Measurements from ENCODE around the gene STXBP5. TPM values are rescaled to one million over a fixed set of nuclear protein-coding genes. Genes with fewer than 3 reads are reported as not detected.

STXBP5 gene
- polyA plus RNA-seq, 2 of the 4 experiments (the other 2 are of a cell fraction), result 10.8 to 17.8 TPM

DNA sequence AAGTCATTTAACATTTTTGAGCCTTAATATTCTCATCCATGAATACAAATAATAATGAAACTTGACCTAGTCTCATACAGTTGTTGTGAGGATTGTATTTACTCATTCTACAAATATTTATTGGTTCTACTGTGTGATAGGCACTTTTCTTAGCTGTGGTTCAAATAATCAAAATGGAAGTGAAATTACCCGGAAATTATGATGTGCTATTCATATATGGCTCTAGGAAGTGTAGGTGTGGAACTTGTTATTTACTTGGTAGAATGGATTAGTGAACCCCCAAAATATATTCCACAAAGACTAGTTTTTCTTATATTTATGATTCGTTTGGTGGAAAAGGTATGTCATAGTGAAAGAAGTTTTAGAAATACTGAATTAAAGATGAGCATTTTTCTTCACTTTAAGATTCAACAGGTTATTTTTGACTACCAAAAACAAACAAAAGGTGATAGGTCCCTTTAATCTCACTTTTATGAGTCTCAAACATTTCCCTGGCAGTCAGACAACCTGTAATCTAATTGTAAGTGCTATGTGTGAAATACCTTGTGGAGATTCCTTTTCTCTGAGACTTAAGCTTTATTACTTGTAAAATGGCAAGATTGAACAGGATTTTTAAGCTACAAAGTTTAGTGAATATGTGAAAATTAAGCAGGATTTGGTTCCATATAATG is 77.8 kb downstream of the STXBP5 start:
- H3K9me3 ChIP-seq, result no peaks in the 10 kb centered on the region
- TF ChIP-seq HDAC2 (IDR thresholded peaks at IDR 0.05) (no peak), CHD4 (IDR thresholded peaks at IDR 0.05; ENCODE audit: borderline replicate concordance) (no peak), MAFK (IDR thresholded peaks at IDR 0.05; ENCODE audit: partially characterized antibody) (no peak), JUNB (IDR thresholded peaks at IDR 0.05) (no peak), MYC (IDR thresholded peaks at IDR 0.05; ENCODE audit: borderline replicate concordance, low read length) (no peak), REST (IDR thresholded peaks at IDR 0.05) (no peak), BHLHE40 (IDR thresholded peaks at IDR 0.05; ENCODE audit: low read depth, low read length) (no peak), BCL3 (IDR thresholded peaks at IDR 0.05) (no peak), ELK1 (IDR thresholded peaks at IDR 0.05; ENCODE audit: low read depth, low read length) (no peak), CBX8 (IDR thresholded peaks at IDR 0.05) (no peak)
- TF ChIP-seq, protein P1, sequence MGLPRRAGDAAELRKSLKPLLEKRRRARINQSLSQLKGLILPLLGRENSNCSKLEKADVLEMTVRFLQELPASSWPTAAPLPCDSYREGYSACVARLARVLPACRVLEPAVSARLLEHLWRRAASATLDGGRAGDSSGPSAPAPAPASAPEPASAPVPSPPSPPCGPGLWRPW (IDR thresholded peaks at IDR 0.05), result no peak
- H3K4me1 ChIP-seq, result peaks cover 11% of the 10 kb centered on the region; the same call in 1 of the 3 replicates
- no peak for FAIRE-seq
- no peak for ATAC-seq
- no peak overlapping the region for H3K4me2 ChIP-seq
- no peak overlapping the region for H3K4me3 ChIP-seq
- ChIA-PET CTCF (interaction anchor here (0.9 kb wide), 1 partner anchor 380 kb away, joined by 3 read pairs; no protein-coding TSS in a partner anchor), POLR2A (no interaction called here)
- DNase-seq (ENCODE audit: low read depth in 1 of 2, low spot score in 1 of 2), result no peak
- no peak overlapping the region for H3K27ac ChIP-seq
- WGBS (ENCODE audit: missing lambda C conversion rate), result 89% methylated on average over 2 of the region's 2 CpGs

- Histone ChIP-seq H3K4me2 (no peak overlapping the region), H3K4me3 (no peak overlapping the region), H3K4me1 (peaks cover 14% of the 10 kb centered on the region), H3K9me3 (no peaks in the 10 kb centered on the region), H3K27ac (no peak overlapping the region)
- 89% methylated on average over 4 of the region's 4 CpGs for WGBS (ENCODE audit: missing lambda C conversion rate)
- no peak for DNase-seq (ENCODE audit: low read depth in 1 of 2, low spot score in 1 of 2)
- no peak for ATAC-seq
- no peak for FAIRE-seq
- ChIA-PET CTCF (interaction anchor here (0.9 kb wide), 1 partner anchor 380 kb away, joined by 3 read pairs; no protein-coding TSS in a partner anchor), POLR2A (no interaction called here)
- no peak for TF ChIP-seq ZC3H11A (IDR thresholded peaks at IDR 0.05)
- no peak for TF ChIP-seq CBX2 (IDR thresholded peaks at IDR 0.05; ENCODE audit: borderline replicate concordance, low read depth)
- TF ChIP-seq RAD21 (conservative IDR thresholded peaks at IDR 0.05 in 1 of 2, IDR thresholded peaks at IDR 0.05 in 1 of 2), result no peak
- TF ChIP-seq HOXA7 (CRISPR knock-in tag; IDR thresholded peaks at IDR 0.05), result no peak
Observed at GRCh38 chr6:147282566-147282959, 78.3 kb downstream of the STXBP5 start.

GRCh38 chr6:147283460-147283859 is 79.2 kb downstream of the STXBP5 start:
- no peak for ATAC-seq
- DNase-seq (ENCODE audit: low read depth in 1 of 2, low spot score in 1 of 2), result no peak
- 0 out of 6 replicates have a peak overlapping the region, but pooled peaks of 1 of the 2 experiments have one; percentile 50 for H3K27ac ChIP-seq

More at GRCh38 chr6:147283460-147283859, 79.2 kb downstream of the STXBP5 start:
- ChIA-PET POLR2A (no interaction called here), CTCF (no interaction called here)
- Histone ChIP-seq H3K4me3 (no peak overlapping the region), H3K4me2 (no peak overlapping the region), H3K4me1 (peaks cover 23% of the 10 kb centered on the region), H3K9me3 (no peaks in the 10 kb centered on the region)
- FAIRE-seq, result no peak
- 63% methylated on average over 5 of the region's 5 CpGs for WGBS (ENCODE audit: missing lambda C conversion rate)
- no peak for TF ChIP-seq CEBPB (IDR thresholded peaks at IDR 0.05)
- no peak for TF ChIP-seq FOSL2 (IDR thresholded peaks at IDR 0.05)
- no peak for TF ChIP-seq FOSL2 (CRISPR knock-in tag; IDR thresholded peaks at IDR 0.05)
- TF ChIP-seq HDAC2 (IDR thresholded peaks at IDR 0.05), result no peak
- no peak for TF ChIP-seq RARB (CRISPR knock-in tag; IDR thresholded peaks at IDR 0.05)
- no peak for TF ChIP-seq RAD21 (conservative IDR thresholded peaks at IDR 0.05 in 1 of 2, IDR thresholded peaks at IDR 0.05 in 1 of 2)
- TF ChIP-seq ZC3H11A (IDR thresholded peaks at IDR 0.05), result no peak
- TF ChIP-seq FOXS1 (CRISPR knock-in tag; IDR thresholded peaks at IDR 0.05), result no peak
- no peak for TF ChIP-seq SREBF2 (IDR thresholded peaks at IDR 0.05)
- TF ChIP-seq, protein P1 (IDR thresholded peaks at IDR 0.05), result no peak
- TF ChIP-seq JUN (IDR thresholded peaks at IDR 0.05), result no peak
- TF ChIP-seq NPAS2 (CRISPR knock-in tag; IDR thresholded peaks at IDR 0.05; ENCODE audit: borderline replicate concordance), result no peak

All from A549 (cell line).